Measurements from ENCODE around the gene ACP3. TPM values are rescaled to one million over a fixed set of nuclear protein-coding genes. Genes with fewer than 3 reads are reported as not detected.
"Not testable (repeated sequence)": the region's sequence is repeated elsewhere in the genome, so short reads cannot be mapped to it uniquely, and the experiment has no call there.

The ACP3 gene
- polyA plus RNA-seq, 2 donors: 22.5 to 48.4 TPM

GRCh38 chr3:132378048-132378762 lies 61.0 kb downstream of the ACP3 start:
- Histone ChIP-seq H3K4me1 (ENCODE audit: control insufficient read depth in 2 of 2, insufficient read depth in 2 of 2, low read length in 1 of 2) (no peaks in the 10 kb centered on the region), H3K27ac (ENCODE audit: low read depth in 2 of 2, low read length in 1 of 2) (no peak overlapping the region), H3K4me3 (ENCODE audit: low read depth in 1 of 2, low read length in 2 of 2) (no peak overlapping the region), H3K27me3 (ENCODE audit: control insufficient read depth in 1 of 2, insufficient read depth in 2 of 2, low read length in 2 of 2) (no peaks in the 10 kb centered on the region), H3K36me3 (ENCODE audit: control insufficient read depth in 2 of 2, insufficient read depth in 2 of 2, low read length in 1 of 2) (no peaks in the 10 kb centered on the region), H3K9me3 (ENCODE audit: control insufficient read depth in 2 of 2, insufficient read depth in 1 of 2, low read depth in 1 of 2, low read length in 1 of 2) (no peaks in the 10 kb centered on the region)
- 74 to 82% methylated on average over 2 of the region's 2 CpGs for WGBS, 2 donors

DNA sequence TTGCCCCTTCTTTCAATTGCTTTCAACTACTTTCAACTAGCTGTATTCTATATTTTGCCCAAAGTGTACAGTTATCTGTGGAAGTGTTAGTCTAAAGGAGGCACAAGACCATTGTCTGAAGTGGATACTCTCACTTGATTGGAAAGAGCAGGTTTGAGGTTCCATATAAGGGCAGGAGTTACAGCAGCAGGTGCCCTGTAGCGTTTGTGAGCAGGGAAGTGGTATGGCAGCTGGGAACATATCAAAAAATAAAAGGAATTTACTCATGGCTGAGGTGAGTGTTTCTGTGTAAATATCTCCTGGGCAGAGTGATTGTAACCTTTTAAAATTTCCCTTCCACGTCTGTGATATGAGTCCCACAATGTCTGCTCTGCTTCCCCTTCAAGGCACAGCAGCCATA lies 61.6 kb downstream of the ACP3 start:
- H3K4me3 ChIP-seq (ENCODE audit: low read depth in 1 of 2, low read length in 2 of 2): no peak overlapping the region
- 53 to 61% methylated on average over 2 of the region's 2 CpGs for WGBS, 2 donors
- H3K27me3 ChIP-seq (ENCODE audit: control insufficient read depth in 1 of 2, insufficient read depth in 2 of 2, low read length in 2 of 2): no peaks in the 10 kb centered on the region
- H3K36me3 ChIP-seq (ENCODE audit: control insufficient read depth in 2 of 2, insufficient read depth in 2 of 2, low read length in 1 of 2): no peaks in the 10 kb centered on the region
- no peaks in the 10 kb centered on the region for H3K4me1 ChIP-seq (ENCODE audit: control insufficient read depth in 2 of 2, insufficient read depth in 2 of 2, low read length in 1 of 2)
- no peak overlapping the region for H3K27ac ChIP-seq (ENCODE audit: low read depth in 2 of 2, low read length in 1 of 2)
- H3K9me3 ChIP-seq (ENCODE audit: control insufficient read depth in 2 of 2, insufficient read depth in 1 of 2, low read depth in 1 of 2, low read length in 1 of 2): peaks cover 0 to 3% of the 10 kb centered on the region in 2 donors

DNA sequence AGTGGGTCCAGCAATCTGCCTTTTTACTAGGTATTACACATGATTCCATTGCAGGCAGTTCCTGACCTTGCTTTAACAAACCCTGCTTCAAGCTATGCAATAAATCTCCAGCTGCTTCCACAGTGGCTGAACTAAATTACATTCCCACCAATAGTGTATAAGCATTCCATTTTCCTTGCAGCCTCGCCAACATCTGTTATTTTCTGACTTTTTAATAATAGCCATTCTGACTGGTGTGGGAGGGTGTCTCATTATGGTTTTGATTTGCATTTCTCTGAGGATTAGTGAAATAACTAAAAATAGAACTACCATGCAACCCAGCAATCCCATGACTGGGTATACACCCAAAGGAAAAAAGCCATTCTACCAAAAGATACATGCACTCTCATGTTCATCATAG lies 63.7 kb downstream of the ACP3 start:
- WGBS, 2 donors: 73 to 80% methylated on average over 1 of the region's 1 CpG
- H3K9me3 ChIP-seq (ENCODE audit: control insufficient read depth in 2 of 2, insufficient read depth in 1 of 2, low read depth in 1 of 2, low read length in 1 of 2): peaks cover 0 to 3% of the 10 kb centered on the region in 2 donors
- H3K27ac ChIP-seq (ENCODE audit: low read depth in 2 of 2, low read length in 1 of 2): no peak overlapping the region
- no peak overlapping the region for H3K4me3 ChIP-seq (ENCODE audit: low read depth in 1 of 2, low read length in 2 of 2)
- no peaks in the 10 kb centered on the region for H3K4me1 ChIP-seq (ENCODE audit: control insufficient read depth in 2 of 2, insufficient read depth in 2 of 2, low read length in 1 of 2)
- H3K27me3 ChIP-seq (ENCODE audit: control insufficient read depth in 1 of 2, insufficient read depth in 2 of 2, low read length in 2 of 2): no peaks in the 10 kb centered on the region
- no peaks in the 10 kb centered on the region for H3K36me3 ChIP-seq (ENCODE audit: control insufficient read depth in 2 of 2, insufficient read depth in 2 of 2, low read length in 1 of 2)

GRCh38 chr3:132381348-132381944 lies 64.2 kb downstream of the ACP3 start:
- Histone ChIP-seq H3K27me3 (ENCODE audit: control insufficient read depth in 1 of 2, insufficient read depth in 2 of 2, low read length in 2 of 2) (no peaks in the 10 kb centered on the region), H3K9me3 (ENCODE audit: control insufficient read depth in 2 of 2, insufficient read depth in 1 of 2, low read depth in 1 of 2, low read length in 1 of 2) (peaks cover 0 to 3% of the 10 kb centered on the region in 2 donors), H3K4me1 (ENCODE audit: control insufficient read depth in 2 of 2, insufficient read depth in 2 of 2, low read length in 1 of 2) (no peaks in the 10 kb centered on the region), H3K27ac (ENCODE audit: low read depth in 2 of 2, low read length in 1 of 2) (no peak overlapping the region), H3K4me3 (ENCODE audit: low read depth in 1 of 2, low read length in 2 of 2) (no peak overlapping the region), H3K36me3 (ENCODE audit: control insufficient read depth in 2 of 2, insufficient read depth in 2 of 2, low read length in 1 of 2) (no peaks in the 10 kb centered on the region)
- 80 to 94% methylated on average over 14 of the region's 14 CpGs for WGBS, 2 donors

DNA sequence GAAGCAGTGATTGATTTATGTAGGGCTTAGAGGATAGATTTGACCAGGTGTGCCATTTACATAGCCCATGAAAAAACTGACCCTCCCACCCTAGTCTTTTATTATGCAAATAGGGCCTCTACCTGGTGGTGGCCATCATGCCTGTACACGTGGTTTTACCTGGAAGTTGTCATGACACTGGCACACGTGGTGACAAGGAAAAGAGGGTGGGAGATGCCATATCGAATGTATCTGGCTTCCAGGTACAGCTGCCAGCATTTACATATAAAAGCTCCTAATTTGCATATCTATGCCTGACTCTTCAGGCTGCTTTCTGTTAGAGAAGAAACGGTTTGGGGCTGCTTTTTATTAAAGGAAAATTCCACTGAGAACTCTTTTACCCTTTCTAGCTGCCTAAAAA lies 65.1 kb downstream of the ACP3 start:
- H3K36me3 ChIP-seq (ENCODE audit: control insufficient read depth in 2 of 2, insufficient read depth in 2 of 2, low read length in 1 of 2): no peaks in the 10 kb centered on the region
- 45 to 58% methylated on average over 4 of the region's 4 CpGs for WGBS, 2 donors
- no peaks in the 10 kb centered on the region for H3K4me1 ChIP-seq (ENCODE audit: control insufficient read depth in 2 of 2, insufficient read depth in 2 of 2, low read length in 1 of 2)
- H3K4me3 ChIP-seq (ENCODE audit: low read depth in 1 of 2, low read length in 2 of 2): no peak overlapping the region
- peaks cover 0 to 3% of the 10 kb centered on the region in 2 donors for H3K9me3 ChIP-seq (ENCODE audit: control insufficient read depth in 2 of 2, insufficient read depth in 1 of 2, low read depth in 1 of 2, low read length in 1 of 2)
- H3K27ac ChIP-seq (ENCODE audit: low read depth in 2 of 2, low read length in 1 of 2): no peak overlapping the region
- no peaks in the 10 kb centered on the region for H3K27me3 ChIP-seq (ENCODE audit: control insufficient read depth in 1 of 2, insufficient read depth in 2 of 2, low read length in 2 of 2)

GRCh38 chr3:132382688-132383194 lies 65.5 kb downstream of the ACP3 start:
- Histone ChIP-seq H3K4me3 (ENCODE audit: low read depth in 1 of 2, low read length in 2 of 2) (no peak overlapping the region), H3K27ac (ENCODE audit: low read depth in 2 of 2, low read length in 1 of 2) (no peak overlapping the region), H3K9me3 (ENCODE audit: control insufficient read depth in 2 of 2, insufficient read depth in 1 of 2, low read depth in 1 of 2, low read length in 1 of 2) (peaks cover 0 to 3% of the 10 kb centered on the region in 2 donors), H3K27me3 (ENCODE audit: control insufficient read depth in 1 of 2, insufficient read depth in 2 of 2, low read length in 2 of 2) (no peaks in the 10 kb centered on the region), H3K36me3 (ENCODE audit: control insufficient read depth in 2 of 2, insufficient read depth in 2 of 2, low read length in 1 of 2) (no peaks in the 10 kb centered on the region), H3K4me1 (ENCODE audit: control insufficient read depth in 2 of 2, insufficient read depth in 2 of 2, low read length in 1 of 2) (no peaks in the 10 kb centered on the region)

DNA sequence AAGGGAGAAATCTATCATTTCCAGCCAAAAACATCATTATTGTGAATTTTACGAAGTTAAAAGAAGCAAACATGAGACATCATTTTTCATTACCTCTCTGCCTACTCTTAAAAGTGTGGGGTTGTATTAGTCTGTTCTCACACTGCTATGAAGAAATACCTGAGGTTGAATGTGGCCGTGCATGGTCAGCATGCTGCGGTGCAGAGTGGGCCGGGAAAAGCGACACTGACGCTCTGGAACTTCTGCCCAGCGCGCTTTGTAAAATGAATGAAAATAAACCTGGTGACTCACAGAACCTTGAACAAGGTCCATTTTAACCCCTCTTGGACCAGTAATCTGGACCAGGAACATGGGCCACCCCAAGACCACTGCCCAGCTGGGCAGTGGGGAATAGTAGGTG lies 69.1 kb downstream of the ACP3 start:
- no peaks in the 10 kb centered on the region for H3K36me3 ChIP-seq (ENCODE audit: control insufficient read depth in 2 of 2, insufficient read depth in 2 of 2, low read length in 1 of 2)
- no peak overlapping the region for H3K4me3 ChIP-seq (ENCODE audit: low read depth in 1 of 2, low read length in 2 of 2)
- no peaks in the 10 kb centered on the region for H3K27me3 ChIP-seq (ENCODE audit: control insufficient read depth in 1 of 2, insufficient read depth in 2 of 2, low read length in 2 of 2)
- no peak overlapping the region for H3K27ac ChIP-seq (ENCODE audit: low read depth in 2 of 2, low read length in 1 of 2)
- H3K4me1 ChIP-seq (ENCODE audit: control insufficient read depth in 2 of 2, insufficient read depth in 2 of 2, low read length in 1 of 2): no peaks in the 10 kb centered on the region
- H3K9me3 ChIP-seq (ENCODE audit: control insufficient read depth in 2 of 2, insufficient read depth in 1 of 2, low read depth in 1 of 2, low read length in 1 of 2): peaks cover 0 to 3% of the 10 kb centered on the region in 2 donors
- 91% methylated on average over 8 of the region's 8 CpGs for WGBS, 2 donors

DNA sequence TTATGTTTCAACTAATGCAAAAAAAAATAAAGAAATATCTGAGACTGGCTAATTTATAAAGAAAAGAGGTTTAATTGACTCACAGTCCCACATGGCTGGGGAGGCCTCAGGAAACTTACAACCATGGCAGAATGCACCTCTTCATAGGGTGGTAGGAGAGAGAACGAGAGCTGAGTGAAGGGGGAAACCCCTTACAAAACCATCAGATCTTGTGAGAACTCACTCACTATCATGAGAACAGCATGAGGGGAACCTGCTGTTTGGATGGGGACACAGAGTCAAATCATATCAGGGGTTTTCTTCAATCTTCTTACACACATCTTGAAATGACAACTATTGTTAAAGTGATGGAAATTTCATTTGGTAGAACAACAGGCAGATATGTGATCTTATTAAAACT lies 75.5 kb downstream of the ACP3 start:
- WGBS, 2 donors: 89 to 95% methylated on average over 1 of the region's 1 CpG
- not testable (repeated sequence) for H3K27ac ChIP-seq (ENCODE audit: low read depth in 2 of 2, low read length in 1 of 2); H3K9me3 ChIP-seq (ENCODE audit: control insufficient read depth in 2 of 2, insufficient read depth in 1 of 2, low read depth in 1 of 2, low read length in 1 of 2); H3K4me1 ChIP-seq (ENCODE audit: control insufficient read depth in 2 of 2, insufficient read depth in 2 of 2, low read length in 1 of 2); H3K27me3 ChIP-seq (ENCODE audit: control insufficient read depth in 1 of 2, insufficient read depth in 2 of 2, low read length in 2 of 2); H3K36me3 ChIP-seq (ENCODE audit: control insufficient read depth in 2 of 2, insufficient read depth in 2 of 2, low read length in 1 of 2); H3K4me3 ChIP-seq (ENCODE audit: low read depth in 1 of 2, low read length in 2 of 2)

DNA sequence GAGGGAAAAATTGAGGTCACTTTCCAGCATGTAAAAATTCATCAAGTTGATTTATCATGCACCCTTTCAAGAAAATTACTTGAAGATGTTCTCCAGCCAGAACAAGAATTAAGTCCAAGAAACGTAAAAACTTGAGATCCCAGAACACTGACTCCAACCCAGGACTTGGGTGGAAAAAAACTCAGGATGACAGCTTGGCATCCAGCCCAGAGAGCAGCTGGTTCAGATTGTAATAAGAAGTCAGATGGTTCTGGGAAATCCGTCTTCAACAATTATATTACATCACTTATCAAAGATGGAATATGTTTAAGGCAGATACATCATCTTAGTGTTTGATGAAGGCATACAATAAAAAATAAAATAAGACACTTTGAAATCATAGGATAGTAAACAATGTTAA lies 77.1 kb downstream of the ACP3 start:
- H3K4me3 ChIP-seq (ENCODE audit: low read depth in 1 of 2, low read length in 2 of 2): no peak overlapping the region
- H3K4me1 ChIP-seq (ENCODE audit: control insufficient read depth in 2 of 2, insufficient read depth in 2 of 2, low read length in 1 of 2): no peaks in the 10 kb centered on the region
- no peaks in the 10 kb centered on the region for H3K27me3 ChIP-seq (ENCODE audit: control insufficient read depth in 1 of 2, insufficient read depth in 2 of 2, low read length in 2 of 2)
- peaks cover 0 to 4% of the 10 kb centered on the region in 2 donors for H3K9me3 ChIP-seq (ENCODE audit: control insufficient read depth in 2 of 2, insufficient read depth in 1 of 2, low read depth in 1 of 2, low read length in 1 of 2)
- no peak overlapping the region for H3K27ac ChIP-seq (ENCODE audit: low read depth in 2 of 2, low read length in 1 of 2)
- no peaks in the 10 kb centered on the region for H3K36me3 ChIP-seq (ENCODE audit: control insufficient read depth in 2 of 2, insufficient read depth in 2 of 2, low read length in 1 of 2)
- 24 to 25% methylated on average over 2 of the region's 2 CpGs for WGBS, 2 donors

GRCh38 chr3:132395126-132395525 lies 77.9 kb downstream of the ACP3 start:
- 78 to 92% methylated on average over 1 of the region's 1 CpG for WGBS, 2 donors

More at GRCh38 chr3:132395126-132395525, 77.9 kb downstream of the ACP3 start:
- H3K36me3 ChIP-seq (ENCODE audit: control insufficient read depth in 2 of 2, insufficient read depth in 2 of 2, low read length in 1 of 2): no peaks in the 10 kb centered on the region
- no peak overlapping the region for H3K4me3 ChIP-seq (ENCODE audit: low read depth in 1 of 2, low read length in 2 of 2)
- H3K9me3 ChIP-seq (ENCODE audit: control insufficient read depth in 2 of 2, insufficient read depth in 1 of 2, low read depth in 1 of 2, low read length in 1 of 2): peaks cover 0 to 4% of the 10 kb centered on the region in 2 donors
- no peaks in the 10 kb centered on the region for H3K27me3 ChIP-seq (ENCODE audit: control insufficient read depth in 1 of 2, insufficient read depth in 2 of 2, low read length in 2 of 2)
- H3K4me1 ChIP-seq (ENCODE audit: control insufficient read depth in 2 of 2, insufficient read depth in 2 of 2, low read length in 1 of 2): no peaks in the 10 kb centered on the region
- H3K27ac ChIP-seq (ENCODE audit: low read depth in 2 of 2, low read length in 1 of 2): no peak overlapping the region

All from esophagus (tissue), 2 donors.